ENCODE results near the gene MAP3K14.

DNA sequence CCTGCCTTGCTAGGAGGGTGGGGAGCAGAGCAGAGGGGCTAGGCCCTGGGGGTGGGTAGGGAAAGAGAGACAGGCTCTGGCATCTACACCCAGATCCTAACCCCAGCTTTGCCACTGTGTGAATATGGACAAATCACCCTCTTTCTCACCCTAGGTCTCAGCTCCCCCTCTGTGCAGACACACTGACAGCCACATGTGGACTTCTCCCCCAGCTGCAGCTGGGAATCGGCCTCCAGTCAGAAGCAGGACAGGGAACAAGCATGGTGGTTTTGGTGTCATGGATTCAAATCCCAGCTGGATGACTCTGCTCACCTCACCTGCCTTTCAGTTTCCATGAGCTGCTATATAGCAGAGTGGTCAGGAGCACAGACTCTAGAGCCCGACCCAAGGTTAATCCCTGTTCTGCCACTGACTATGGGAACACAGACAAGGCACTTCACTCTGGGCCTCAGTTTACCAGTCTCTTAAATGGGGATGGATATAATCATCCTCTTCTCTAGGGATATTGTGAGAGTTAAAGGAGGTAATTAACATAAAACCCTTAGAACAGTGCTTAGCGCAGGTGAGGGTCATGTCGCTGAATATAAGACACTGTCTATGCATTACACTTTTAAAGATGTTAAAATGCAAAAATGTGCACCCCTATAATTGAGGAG lies 26.2 kb upstream of the MAP3K14 start:
- TF ChIP-seq, protein P1, sequence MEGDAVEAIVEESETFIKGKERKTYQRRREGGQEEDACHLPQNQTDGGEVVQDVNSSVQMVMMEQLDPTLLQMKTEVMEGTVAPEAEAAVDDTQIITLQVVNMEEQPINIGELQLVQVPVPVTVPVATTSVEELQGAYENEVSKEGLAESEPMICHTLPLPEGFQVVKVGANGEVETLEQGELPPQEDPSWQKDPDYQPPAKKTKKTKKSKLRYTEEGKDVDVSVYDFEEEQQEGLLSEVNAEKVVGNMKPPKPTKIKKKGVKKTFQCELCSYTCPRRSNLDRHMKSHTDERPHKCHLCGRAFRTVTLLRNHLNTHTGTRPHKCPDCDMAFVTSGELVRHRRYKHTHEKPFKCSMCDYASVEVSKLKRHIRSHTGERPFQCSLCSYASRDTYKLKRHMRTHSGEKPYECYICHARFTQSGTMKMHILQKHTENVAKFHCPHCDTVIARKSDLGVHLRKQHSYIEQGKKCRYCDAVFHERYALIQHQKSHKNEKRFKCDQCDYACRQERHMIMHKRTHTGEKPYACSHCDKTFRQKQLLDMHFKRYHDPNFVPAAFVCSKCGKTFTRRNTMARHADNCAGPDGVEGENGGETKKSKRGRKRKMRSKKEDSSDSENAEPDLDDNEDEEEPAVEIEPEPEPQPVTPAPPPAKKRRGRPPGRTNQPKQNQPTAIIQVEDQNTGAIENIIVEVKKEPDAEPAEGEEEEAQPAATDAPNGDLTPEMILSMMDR (IDR thresholded peaks at IDR 0.05 in 4 of 5, conservative IDR thresholded peaks at IDR 0.05 in 1 of 5), result no peak
- TF ChIP-seq POLR2A (IDR thresholded peaks at IDR 0.05), result no peak

All from gastrocnemius medialis (tissue), 4 donors.